GM10266 (cell line): ENCODE data around the gene PDYN.

Experiments used
- DNase-seq: peaks from one replicate; pipeline ENCODE4 v3.0.0; 2012; ENCODE audit errors: extremely low spot score
- CTCF ChIP-seq: IDR thresholded peaks from 2 replicates; pipeline ENCODE4 v1.5.1; 2012; ENCODE audit warnings: mild to moderate bottlenecking, low read depth; ENCODE audit not compliant: control insufficient read depth, insufficient read depth; ENCODE audit errors: missing control alignments

PDYN gene

DNA sequence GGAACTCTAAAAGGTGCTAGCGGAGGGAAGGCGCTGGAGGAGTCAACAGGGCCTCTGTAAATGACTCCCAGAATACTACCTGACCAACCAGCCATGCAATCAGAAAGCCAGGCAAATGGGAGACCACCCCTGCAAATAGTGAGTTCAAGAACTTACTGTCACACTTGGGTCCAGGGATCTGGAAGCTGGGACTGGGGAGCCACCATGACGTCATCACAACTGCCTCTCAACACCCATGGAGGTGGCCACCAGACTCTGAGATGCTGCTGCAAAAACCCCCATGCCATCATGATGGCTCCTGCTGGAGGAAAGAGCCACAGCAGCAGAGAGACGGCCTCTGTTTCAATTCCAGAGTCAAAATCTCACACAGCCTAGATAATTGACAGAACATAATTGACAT, 8.5 kb upstream of the PDYN start:
- no peak for DNase-seq
- no peak for TF ChIP-seq CTCF

DNA sequence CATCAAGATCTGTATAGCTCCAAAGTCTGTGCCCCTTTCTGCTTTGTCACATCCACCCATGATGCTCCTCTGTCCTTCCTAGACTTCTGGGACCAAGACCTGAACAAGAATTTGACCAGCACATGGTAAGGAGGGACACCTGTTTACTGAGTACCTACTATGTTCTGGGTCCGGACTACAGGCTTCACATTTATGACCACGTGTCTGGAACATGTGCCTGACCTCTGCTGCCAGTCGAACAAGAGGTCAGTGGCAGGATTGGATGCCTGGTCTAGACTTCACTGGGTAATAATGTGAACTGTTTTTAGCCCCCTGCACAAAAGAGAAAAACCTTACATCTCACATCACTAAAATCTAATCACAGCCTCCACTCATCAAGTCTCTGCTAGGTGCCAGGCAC, 7.3 kb upstream of the PDYN start:
- no peak for TF ChIP-seq CTCF
- no peak for DNase-seq

GRCh38 chr20:2000285-2000684, 6.4 kb upstream of the PDYN start:
- DNase-seq = no peak
- no peak for TF ChIP-seq CTCF

GRCh38 chr20:1998715-1999114, 4.9 kb upstream of the PDYN start:
- no peak for TF ChIP-seq CTCF
- DNase-seq = no peak

DNA sequence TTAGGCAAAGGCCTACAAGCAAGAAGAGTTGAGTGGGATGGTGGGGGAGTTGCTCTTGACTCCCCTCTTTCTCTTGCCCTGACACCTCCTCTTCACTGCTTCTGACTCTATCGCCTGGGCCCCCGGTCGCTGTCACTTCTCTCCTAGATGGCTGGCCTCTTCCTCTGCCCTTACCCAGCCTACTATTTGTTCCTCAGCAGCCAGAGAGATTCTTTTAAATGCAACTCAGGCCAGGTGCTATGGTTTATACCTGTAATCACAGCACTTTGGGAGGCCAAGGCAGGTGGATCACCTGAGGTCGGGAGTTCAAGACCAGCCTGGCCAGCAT, 4.3 kb upstream of the PDYN start:
- DNase-seq = no peak
- TF ChIP-seq CTCF = no peak

GRCh38 chr20:1997483-1998192, 3.8 kb upstream of the PDYN start:
- no peak for TF ChIP-seq CTCF
- no peak for DNase-seq

- DNase-seq = no peak
These were observed 1.9 kb upstream of the PDYN start for GRCh38 chr20:1995531-1996310.

More at GRCh38 chr20:1995531-1996310, 1.9 kb upstream of the PDYN start:
- no peak for TF ChIP-seq CTCF
